CMK (cell line): ENCODE data around the gene AGAP1.

ENCODE experiments used
- DNase-seq: peaks from one replicate; pipeline ENCODE4 v3.0.0-alpha.2; 2010; ENCODE audit warnings: low read depth

The AGAP1 gene

GRCh38 chr2:235638541-235639427 lies 144.9 kb downstream of the AGAP1 start:
- DNase-seq, result no peak

GRCh38 chr2:235639428-235639773 lies 145.6 kb downstream of the AGAP1 start:
- DNase-seq, result no peak

GRCh38 chr2:235639885-235640284 lies 146.0 kb downstream of the AGAP1 start:
- DNase-seq, result no peak

- no peak for DNase-seq
Measured at GRCh38 chr2:235640377-235640776, 146.5 kb downstream of the AGAP1 start.

- no peak for DNase-seq
Measured at GRCh38 chr2:235640926-235641723, 147.3 kb downstream of the AGAP1 start.

GRCh38 chr2:235641956-235642355 lies 148.1 kb downstream of the AGAP1 start:
- no peak for DNase-seq

- no peak for DNase-seq
Measured at GRCh38 chr2:235642446-235643098, 148.7 kb downstream of the AGAP1 start.

- DNase-seq, result peak; percentile 94
Measured at GRCh38 chr2:235643680-235644511, 150.1 kb downstream of the AGAP1 start.

- no peak for DNase-seq
Measured at GRCh38 chr2:235647264-235647663, 153.4 kb downstream of the AGAP1 start.

GRCh38 chr2:235647877-235648276 lies 154.0 kb downstream of the AGAP1 start:
- no peak for DNase-seq

GRCh38 chr2:235649418-235649817 lies 155.6 kb downstream of the AGAP1 start:
- no peak for DNase-seq

- no peak for DNase-seq
Measured at GRCh38 chr2:235651643-235652042, 157.8 kb downstream of the AGAP1 start.

- DNase-seq, result no peak
Measured at GRCh38 chr2:235654103-235654813, 160.4 kb downstream of the AGAP1 start.

- DNase-seq, result no peak
Measured at GRCh38 chr2:235658351-235659174, 164.7 kb downstream of the AGAP1 start.

- DNase-seq, result no peak
Measured at GRCh38 chr2:235659767-235660322, 166.0 kb downstream of the AGAP1 start.

GRCh38 chr2:235660484-235661082 lies 166.7 kb downstream of the AGAP1 start:
- no peak for DNase-seq

- no peak for DNase-seq
Measured at GRCh38 chr2:235661167-235661937, 167.5 kb downstream of the AGAP1 start.

GRCh38 chr2:235661952-235662351 lies 168.1 kb downstream of the AGAP1 start:
- no peak for DNase-seq

GRCh38 chr2:235663875-235664274 lies 170.0 kb downstream of the AGAP1 start:
- no peak for DNase-seq
